KMS-11 (cell line): Measurements from ENCODE around the gene RAVER2.

Experiments used
- H2AFZ ChIP-seq: fragments of 200-600 bp; sonication (generic); 2 replicates; pipeline ENCODE4 v1.6.1; 2016; ENCODE audit warnings: antibody characterized with exemption, mixed run types, low read depth
- H3K27ac ChIP-seq: fragments of 200-600 bp; sonication (generic); 2 replicates; pipeline ENCODE4 v1.6.1; 2016; ENCODE audit warnings: mild to moderate bottlenecking, mixed run types
- H3K27me3 ChIP-seq: fragments of 200-600 bp; sonication (generic); 2 replicates; pipeline ENCODE4 v1.6.1; 2017; ENCODE audit warnings: mild to moderate bottlenecking, low read depth, mixed run types, moderate library complexity; ENCODE audit not compliant: insufficient read depth
- H3K36me3 ChIP-seq: fragments of 200-600 bp; sonication (generic); 2 replicates; pipeline ENCODE4 v1.6.1; 2017; ENCODE audit warnings: mild to moderate bottlenecking, mixed run types; ENCODE audit not compliant: insufficient read depth
- H3K4me1 ChIP-seq: fragments of 200-600 bp; sonication (generic); 2 replicates; pipeline ENCODE4 v1.6.1; 2016; ENCODE audit warnings: mild to moderate bottlenecking, low read depth, mixed run types; ENCODE audit not compliant: poor library complexity, severe bottlenecking
- H3K4me2 ChIP-seq: fragments of 200-600 bp; sonication (generic); 2 replicates; pipeline ENCODE4 v1.7.0; 2016; ENCODE audit warnings: mild to moderate bottlenecking, mixed run types
- H3K4me3 ChIP-seq: fragments of 200-600 bp; sonication (generic); IDR thresholded peaks from 2 replicates; pipeline ENCODE4 v1.6.1; 2017; ENCODE audit warnings: low read depth, low read length, mixed read lengths; ENCODE audit not compliant: insufficient read depth
- H3K79me2 ChIP-seq: fragments of 200-600 bp; sonication (generic); 2 replicates; pipeline ENCODE4 v1.6.1; 2016; ENCODE audit warnings: low read depth, mixed run types; ENCODE audit not compliant: insufficient read depth
- H3K9ac ChIP-seq: fragments of 200-600 bp; sonication (generic); 2 replicates; pipeline ENCODE4 v1.6.1; 2016; ENCODE audit warnings: mild to moderate bottlenecking, mixed run types
- H4K20me1 ChIP-seq: fragments of 200-600 bp; sonication (generic); 2 replicates; pipeline ENCODE4 v1.6.1; 2016; ENCODE audit warnings: mild to moderate bottlenecking, mixed run types; ENCODE audit not compliant: insufficient read depth
- TF ChIP-seq, protein P1 (sequence below): fragments of 200-600 bp; sonication (generic); conservative IDR thresholded peaks from 2 replicates; pipeline ENCODE4 v1.6.1; 2017; ENCODE audit warnings: low read depth, mild to moderate bottlenecking, antibody characterized with exemption, low read length, moderate library complexity, mixed read lengths

RAVER2 gene

GRCh38 chr1:64850846-64851245 is 106.0 kb downstream of the RAVER2 start:
- TF ChIP-seq, protein P1, sequence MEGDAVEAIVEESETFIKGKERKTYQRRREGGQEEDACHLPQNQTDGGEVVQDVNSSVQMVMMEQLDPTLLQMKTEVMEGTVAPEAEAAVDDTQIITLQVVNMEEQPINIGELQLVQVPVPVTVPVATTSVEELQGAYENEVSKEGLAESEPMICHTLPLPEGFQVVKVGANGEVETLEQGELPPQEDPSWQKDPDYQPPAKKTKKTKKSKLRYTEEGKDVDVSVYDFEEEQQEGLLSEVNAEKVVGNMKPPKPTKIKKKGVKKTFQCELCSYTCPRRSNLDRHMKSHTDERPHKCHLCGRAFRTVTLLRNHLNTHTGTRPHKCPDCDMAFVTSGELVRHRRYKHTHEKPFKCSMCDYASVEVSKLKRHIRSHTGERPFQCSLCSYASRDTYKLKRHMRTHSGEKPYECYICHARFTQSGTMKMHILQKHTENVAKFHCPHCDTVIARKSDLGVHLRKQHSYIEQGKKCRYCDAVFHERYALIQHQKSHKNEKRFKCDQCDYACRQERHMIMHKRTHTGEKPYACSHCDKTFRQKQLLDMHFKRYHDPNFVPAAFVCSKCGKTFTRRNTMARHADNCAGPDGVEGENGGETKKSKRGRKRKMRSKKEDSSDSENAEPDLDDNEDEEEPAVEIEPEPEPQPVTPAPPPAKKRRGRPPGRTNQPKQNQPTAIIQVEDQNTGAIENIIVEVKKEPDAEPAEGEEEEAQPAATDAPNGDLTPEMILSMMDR, result no peak

GRCh38 chr1:64851664-64852063 is 106.8 kb downstream of the RAVER2 start:
- Histone ChIP-seq H2AFZ (no peak overlapping the region), H3K36me3 (no peaks in the 10 kb centered on the region), H3K4me1 (no peaks in the 10 kb centered on the region), H3K4me3 (no peak overlapping the region), H3K27me3 (no peaks in the 10 kb centered on the region), H3K79me2 (no peaks in the 10 kb centered on the region), H3K9ac (no peak overlapping the region), H3K27ac (no peak overlapping the region), H4K20me1 (no peaks in the 10 kb centered on the region), H3K4me2 (no peak overlapping the region)
- TF ChIP-seq, protein P1, result no peak

More at GRCh38 chr1:64850846-64851245, 106.0 kb downstream of the RAVER2 start:
- H3K9ac ChIP-seq, result no peak overlapping the region
- H3K27ac ChIP-seq, result no peak overlapping the region
- H3K4me3 ChIP-seq, result no peak overlapping the region
- H3K79me2 ChIP-seq, result no peaks in the 10 kb centered on the region
- H3K4me1 ChIP-seq, result no peaks in the 10 kb centered on the region
- no peaks in the 10 kb centered on the region for H3K27me3 ChIP-seq
- no peak overlapping the region for H2AFZ ChIP-seq
- no peaks in the 10 kb centered on the region for H3K36me3 ChIP-seq
- no peak overlapping the region for H3K4me2 ChIP-seq
- no peaks in the 10 kb centered on the region for H4K20me1 ChIP-seq

DNA sequence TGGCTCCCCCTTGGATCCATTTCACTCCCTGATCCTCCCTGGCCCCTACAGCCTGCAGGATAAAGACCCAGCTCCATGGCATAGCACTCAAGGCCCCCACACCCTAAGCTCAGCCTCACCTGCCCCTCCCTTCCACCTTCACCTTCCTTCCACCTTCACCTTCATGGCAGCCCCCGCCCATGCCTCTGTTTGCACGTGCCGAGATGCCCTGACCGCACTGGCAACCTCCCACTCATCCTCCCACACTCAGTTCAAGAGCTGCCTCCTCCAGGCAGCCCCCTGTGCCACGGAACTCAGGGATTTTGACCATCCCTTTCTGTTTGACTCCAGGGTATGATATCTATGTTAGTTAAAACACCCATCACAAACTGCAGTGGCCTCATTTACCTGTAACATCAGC is 109.8 kb downstream of the RAVER2 start:
- H3K36me3 ChIP-seq, result no peaks in the 10 kb centered on the region
- no peaks in the 10 kb centered on the region for H4K20me1 ChIP-seq
- H3K79me2 ChIP-seq, result no peaks in the 10 kb centered on the region
- H2AFZ ChIP-seq, result no peak overlapping the region
- no peaks in the 10 kb centered on the region for H3K4me1 ChIP-seq
- H3K27me3 ChIP-seq, result no peaks in the 10 kb centered on the region
- H3K4me2 ChIP-seq, result no peak overlapping the region
- TF ChIP-seq, protein P1, result no peak
- H3K27ac ChIP-seq, result no peak overlapping the region
- no peak overlapping the region for H3K9ac ChIP-seq
- H3K4me3 ChIP-seq, result no peak overlapping the region

DNA sequence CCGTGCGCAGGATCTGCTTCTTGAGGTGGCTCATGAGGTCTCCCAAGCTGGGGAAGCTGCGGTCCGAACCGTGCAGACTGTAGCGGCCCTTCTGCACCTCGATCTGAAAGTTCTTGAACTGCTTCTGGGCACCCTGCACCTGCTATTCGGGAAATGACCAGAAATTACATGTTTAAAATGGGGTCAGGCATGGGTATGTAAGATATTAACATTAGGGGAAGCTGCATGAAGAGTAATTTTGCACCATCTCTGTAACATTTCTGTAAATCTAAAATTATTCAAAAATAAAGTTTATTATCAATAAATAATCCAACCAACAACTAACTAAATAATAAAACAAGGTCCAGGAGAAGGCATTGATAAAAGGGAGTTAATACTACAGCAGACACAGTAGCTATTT is 110.7 kb downstream of the RAVER2 start:
- no peak overlapping the region for H3K9ac ChIP-seq

More for the DNA sequence above, 110.7 kb downstream of the RAVER2 start:
- no peaks in the 10 kb centered on the region for H4K20me1 ChIP-seq
- H2AFZ ChIP-seq, result no peak overlapping the region
- no peak overlapping the region for H3K4me2 ChIP-seq
- no peaks in the 10 kb centered on the region for H3K27me3 ChIP-seq
- no peak overlapping the region for H3K4me3 ChIP-seq
- H3K79me2 ChIP-seq, result no peaks in the 10 kb centered on the region
- TF ChIP-seq, protein P1, result no peak
- no peaks in the 10 kb centered on the region for H3K36me3 ChIP-seq
- H3K4me1 ChIP-seq, result no peaks in the 10 kb centered on the region
- H3K27ac ChIP-seq, result no peak overlapping the region
